Ovary (tissue), 3 donors: ENCODE data around the gene SHB.

Source experiments
- POLR2A ChIP-seq: fragments of 450-650 bp; IDR thresholded peaks from one replicate; pipeline ENCODE4 v1.6.1; 2017; ENCODE audit warnings: antibody characterized with exemption, mild to moderate bottlenecking, moderate library complexity
- TF ChIP-seq, protein P1 (sequence below), 3 donors: fragments of 450-650 bp in 2 of 3; fragments of 200-600 bp in 1 of 3; IDR thresholded peaks; one replicate each; pipeline versions ENCODE4 v1.5.1 to v1.8.0; 2016 to 2022; ENCODE audit warnings: antibody characterized with exemption in 3 of 3, mild to moderate bottlenecking in 1 of 3
- donor health status: DM: no; HTN: no; CAD: no.

DNA sequence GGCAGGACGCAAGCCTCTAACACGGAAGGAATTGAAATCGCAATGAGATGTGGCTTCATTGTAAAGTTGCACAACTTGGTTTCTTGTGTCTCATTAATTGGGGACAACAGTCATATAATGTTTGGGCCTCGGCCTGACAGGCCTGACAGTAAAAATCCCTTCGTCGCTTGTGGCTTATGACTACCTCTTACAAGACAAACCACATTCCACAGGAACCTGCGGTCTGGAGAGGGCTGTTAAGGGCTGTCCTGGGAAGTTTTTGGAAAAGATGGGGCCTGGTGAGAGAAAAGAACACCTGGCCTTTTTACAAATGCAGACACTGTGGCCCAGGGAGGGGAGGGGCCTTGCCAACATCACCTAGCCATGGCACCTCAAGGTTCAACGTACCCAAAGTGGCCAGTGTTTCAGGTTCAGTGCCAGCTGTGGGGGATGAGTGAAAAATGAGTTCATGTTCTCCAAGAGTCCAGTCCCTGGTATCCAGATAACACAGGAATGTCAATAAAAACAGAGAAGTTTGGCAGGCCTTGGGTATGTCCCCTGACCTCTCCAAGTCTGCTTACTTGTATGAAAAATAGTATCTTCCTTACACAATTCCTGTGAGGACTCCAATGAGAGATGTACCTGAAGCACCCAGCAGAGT lies 22.2 kb downstream of the SHB start:
- TF ChIP-seq, protein P1, sequence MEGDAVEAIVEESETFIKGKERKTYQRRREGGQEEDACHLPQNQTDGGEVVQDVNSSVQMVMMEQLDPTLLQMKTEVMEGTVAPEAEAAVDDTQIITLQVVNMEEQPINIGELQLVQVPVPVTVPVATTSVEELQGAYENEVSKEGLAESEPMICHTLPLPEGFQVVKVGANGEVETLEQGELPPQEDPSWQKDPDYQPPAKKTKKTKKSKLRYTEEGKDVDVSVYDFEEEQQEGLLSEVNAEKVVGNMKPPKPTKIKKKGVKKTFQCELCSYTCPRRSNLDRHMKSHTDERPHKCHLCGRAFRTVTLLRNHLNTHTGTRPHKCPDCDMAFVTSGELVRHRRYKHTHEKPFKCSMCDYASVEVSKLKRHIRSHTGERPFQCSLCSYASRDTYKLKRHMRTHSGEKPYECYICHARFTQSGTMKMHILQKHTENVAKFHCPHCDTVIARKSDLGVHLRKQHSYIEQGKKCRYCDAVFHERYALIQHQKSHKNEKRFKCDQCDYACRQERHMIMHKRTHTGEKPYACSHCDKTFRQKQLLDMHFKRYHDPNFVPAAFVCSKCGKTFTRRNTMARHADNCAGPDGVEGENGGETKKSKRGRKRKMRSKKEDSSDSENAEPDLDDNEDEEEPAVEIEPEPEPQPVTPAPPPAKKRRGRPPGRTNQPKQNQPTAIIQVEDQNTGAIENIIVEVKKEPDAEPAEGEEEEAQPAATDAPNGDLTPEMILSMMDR (IDR thresholded peaks at IDR 0.05) = no peak
- TF ChIP-seq POLR2A = no peak
